ENCODE measurements around the gene MRAP.

The MRAP gene

DNA sequence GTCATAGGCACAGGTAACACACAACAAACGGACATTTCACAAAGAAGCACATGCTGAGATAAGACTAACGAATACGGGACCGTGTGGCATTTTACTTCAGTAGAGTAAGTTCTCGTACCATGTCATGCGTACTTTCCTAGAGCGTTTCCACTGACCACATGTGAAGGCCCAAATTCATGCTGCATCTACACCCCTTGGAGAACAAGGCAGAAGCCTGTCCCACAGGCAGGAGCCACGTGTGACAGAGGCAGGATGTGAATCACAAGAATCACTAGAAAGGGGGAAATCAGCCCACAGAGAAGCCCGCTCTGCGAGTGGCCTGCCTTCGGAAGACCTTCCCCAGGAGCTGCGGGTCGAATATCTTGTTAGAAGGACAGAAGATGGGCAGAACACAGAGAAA is 52.3 kb downstream of the MRAP start:
- no peak overlapping the region for H3K4me3 ChIP-seq (ENCODE audit: low read depth, low read length)
- TF ChIP-seq, protein P1, sequence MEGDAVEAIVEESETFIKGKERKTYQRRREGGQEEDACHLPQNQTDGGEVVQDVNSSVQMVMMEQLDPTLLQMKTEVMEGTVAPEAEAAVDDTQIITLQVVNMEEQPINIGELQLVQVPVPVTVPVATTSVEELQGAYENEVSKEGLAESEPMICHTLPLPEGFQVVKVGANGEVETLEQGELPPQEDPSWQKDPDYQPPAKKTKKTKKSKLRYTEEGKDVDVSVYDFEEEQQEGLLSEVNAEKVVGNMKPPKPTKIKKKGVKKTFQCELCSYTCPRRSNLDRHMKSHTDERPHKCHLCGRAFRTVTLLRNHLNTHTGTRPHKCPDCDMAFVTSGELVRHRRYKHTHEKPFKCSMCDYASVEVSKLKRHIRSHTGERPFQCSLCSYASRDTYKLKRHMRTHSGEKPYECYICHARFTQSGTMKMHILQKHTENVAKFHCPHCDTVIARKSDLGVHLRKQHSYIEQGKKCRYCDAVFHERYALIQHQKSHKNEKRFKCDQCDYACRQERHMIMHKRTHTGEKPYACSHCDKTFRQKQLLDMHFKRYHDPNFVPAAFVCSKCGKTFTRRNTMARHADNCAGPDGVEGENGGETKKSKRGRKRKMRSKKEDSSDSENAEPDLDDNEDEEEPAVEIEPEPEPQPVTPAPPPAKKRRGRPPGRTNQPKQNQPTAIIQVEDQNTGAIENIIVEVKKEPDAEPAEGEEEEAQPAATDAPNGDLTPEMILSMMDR (IDR thresholded peaks at IDR 0.05; ENCODE audit: insufficient read depth, low read depth, low read length, missing control alignments) = no peak
- DNase-seq (ENCODE audit: low read depth) = no peak

DNA sequence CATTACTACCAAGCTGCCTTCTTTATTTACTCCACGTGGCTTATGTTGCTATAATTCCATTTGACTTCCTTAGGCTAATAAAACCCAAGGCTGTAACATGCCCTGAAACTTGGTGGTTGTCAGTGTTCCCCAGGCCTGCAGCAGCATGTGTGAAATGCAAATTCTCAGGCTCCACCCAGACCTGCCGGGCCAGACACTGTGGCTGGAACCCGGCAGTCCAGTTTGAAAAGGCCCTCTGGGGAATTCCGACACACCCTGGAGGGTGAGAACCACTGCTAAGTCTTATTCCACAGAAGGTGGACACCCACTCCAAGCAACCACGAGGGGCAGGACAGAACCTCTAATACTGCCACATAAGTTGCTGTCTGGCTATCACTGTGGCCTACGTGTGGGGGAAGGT is 52.8 kb downstream of the MRAP start:
- H3K4me3 ChIP-seq (ENCODE audit: low read depth, low read length) = no peak overlapping the region
- TF ChIP-seq, protein P1 (IDR thresholded peaks at IDR 0.05; ENCODE audit: insufficient read depth, low read depth, low read length, missing control alignments) = no peak
- DNase-seq (ENCODE audit: low read depth) = peak; percentile 11

DNA sequence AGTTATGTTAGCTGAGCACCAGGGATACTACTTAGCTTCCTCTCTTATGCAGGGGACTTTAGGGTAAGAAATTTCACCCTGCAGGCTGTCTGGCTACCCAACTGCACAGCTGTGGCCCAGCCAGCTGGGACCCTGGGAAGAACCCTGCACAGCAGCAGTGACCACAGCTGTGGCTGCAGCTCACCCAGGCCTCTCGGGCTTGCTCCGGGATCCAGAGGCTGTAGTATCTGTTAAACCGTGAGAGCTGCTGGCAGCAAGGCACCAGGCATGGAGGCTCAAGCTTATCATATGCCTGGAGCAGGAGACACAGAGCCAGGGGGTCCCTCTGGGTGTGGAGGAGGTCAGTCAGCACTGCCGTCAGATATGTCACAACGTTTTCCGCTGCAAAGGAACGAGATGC is 53.9 kb downstream of the MRAP start:
- TF ChIP-seq, protein P1 (IDR thresholded peaks at IDR 0.05; ENCODE audit: insufficient read depth, low read depth, low read length, missing control alignments) = no peak
- no peak overlapping the region for H3K4me3 ChIP-seq (ENCODE audit: low read depth, low read length)
- no peak for DNase-seq (ENCODE audit: low read depth)

- H3K4me3 ChIP-seq (ENCODE audit: low read depth, low read length) = no peak overlapping the region
- TF ChIP-seq, protein P1 (IDR thresholded peaks at IDR 0.05; ENCODE audit: insufficient read depth, low read depth, low read length, missing control alignments) = no peak
- no peak for DNase-seq (ENCODE audit: low read depth)
These were observed 54.5 kb downstream of the MRAP start for GRCh38 chr21:32353002-32353711.

GRCh38 chr21:32356874-32357395 is 58.3 kb downstream of the MRAP start:
- H3K4me3 ChIP-seq (ENCODE audit: low read depth, low read length) = no peak overlapping the region
- TF ChIP-seq, protein P1 (IDR thresholded peaks at IDR 0.05; ENCODE audit: insufficient read depth, low read depth, low read length, missing control alignments) = no peak
- no peak for DNase-seq (ENCODE audit: low read depth)

DNA sequence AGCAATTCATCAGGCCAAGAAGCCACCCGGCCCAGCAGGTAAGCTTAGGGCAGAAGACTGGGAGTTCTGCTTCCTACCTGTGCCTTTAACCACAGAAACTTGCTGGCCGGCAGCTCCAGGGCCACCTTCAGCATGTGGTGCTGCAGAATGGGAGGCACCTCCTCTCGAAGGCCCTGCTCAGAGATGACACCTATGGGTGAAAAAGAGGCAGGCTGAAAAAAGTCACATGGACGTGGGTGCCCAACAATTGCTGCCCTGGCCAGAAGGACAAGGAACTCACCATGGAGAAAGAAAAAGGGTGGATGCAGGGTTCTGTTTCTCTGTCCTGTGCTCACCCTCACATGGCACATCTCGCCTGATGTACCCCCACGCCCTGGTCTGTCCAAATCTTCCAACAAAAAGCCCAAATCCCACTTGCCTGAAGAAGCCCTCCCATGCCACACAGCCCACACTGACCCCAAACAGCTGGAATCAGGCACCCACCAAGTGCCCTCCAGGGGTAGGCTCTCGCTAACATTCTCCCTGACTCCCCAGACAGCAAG is 61.1 kb downstream of the MRAP start:
- H3K4me3 ChIP-seq (ENCODE audit: low read depth, low read length) = no peak overlapping the region
- TF ChIP-seq, protein P1 (IDR thresholded peaks at IDR 0.05; ENCODE audit: insufficient read depth, low read depth, low read length, missing control alignments) = peak; percentile 10

More for the DNA sequence above, 61.1 kb downstream of the MRAP start:
- DNase-seq (ENCODE audit: low read depth) = no peak
